ENCODE measurements around the gene OPA1.

GRCh38 chr3:193660698-193661411, 67.8 kb downstream of the OPA1 start:
- no peak for TF ChIP-seq CTCF (IDR thresholded peaks at IDR 0.05; ENCODE audit: low read depth, low read length, poor library complexity, severe bottlenecking)
- no peak for TF ChIP-seq EZH2phosphoT487 (IDR thresholded peaks at IDR 0.05; ENCODE audit: borderline replicate concordance, low read length)

Data from DOHH2 (cell line).